H1 (cell line): ENCODE data around the gene SLC48A1.

Experiments
- ATF3 ChIP-seq: IDR thresholded peaks from 2 replicates; pipeline ENCODE4 v1.6.1; 2011; ENCODE audit warnings: low read depth, mild to moderate bottlenecking, low read length; ENCODE audit not compliant: insufficient read depth
- BACH1 ChIP-seq: IDR thresholded peaks from 2 replicates; pipeline ENCODE4 v1.6.1; 2012; ENCODE audit warnings: low read length, improper control_type of control experiment
- BCL11A ChIP-seq, 2 experiments: IDR thresholded peaks; one replicate each; pipeline ENCODE4 v1.6.1; 2011; ENCODE audit warnings: low read depth in 2 of 2, low read length in 2 of 2, mild to moderate bottlenecking in 2 of 2
- FOSL1 ChIP-seq: IDR thresholded peaks from 2 replicates; pipeline ENCODE4 v1.6.1; 2011; ENCODE audit warnings: mild to moderate bottlenecking, low read depth, low read length, moderate library complexity; ENCODE audit not compliant: insufficient read depth
- GABPA ChIP-seq: IDR thresholded peaks from 2 replicates; pipeline ENCODE4 v1.6.1; 2011; ENCODE audit warnings: mild to moderate bottlenecking, low read length, moderate library complexity, borderline replicate concordance; ENCODE audit not compliant: insufficient read depth
- MAFK ChIP-seq: IDR thresholded peaks from 2 replicates; pipeline ENCODE4 v1.6.1; 2012; ENCODE audit warnings: low read depth, mild to moderate bottlenecking, improper control_type of control experiment, low read length
- MAX ChIP-seq: IDR thresholded peaks from 2 replicates; pipeline ENCODE4 v1.6.1; 2012; ENCODE audit warnings: inconsistent platforms
- POLR2A ChIP-seq, 2 experiments: IDR thresholded peaks; 1 replicate in 1 of 2; 2 replicates in 1 of 2; pipeline ENCODE4 v1.6.1; 2011; ENCODE audit warnings: low read depth in 2 of 2, low read length in 2 of 2, mild to moderate bottlenecking in 2 of 2; ENCODE audit errors: control extremely low read depth in 1 of 2
- POLR2AphosphoS5 ChIP-seq: IDR thresholded peaks from 2 replicates; pipeline ENCODE4 v1.6.1; 2011; ENCODE audit warnings: low read depth, low read length
- POU5F1 ChIP-seq: IDR thresholded peaks from 2 replicates; pipeline ENCODE4 v1.6.1; 2011; ENCODE audit warnings: low read depth, mild to moderate bottlenecking, low read length, moderate library complexity
- SIN3A ChIP-seq, 2 experiments: IDR thresholded peaks in 1 of 2; conservative IDR thresholded peaks in 1 of 2; 2 replicates each; pipeline ENCODE4 v1.6.1; 2011 to 2012; ENCODE audit warnings: low read length in 2 of 2, improper control_type of control experiment in 1 of 2, low read depth in 1 of 2, mild to moderate bottlenecking in 1 of 2
- SUZ12 ChIP-seq: fragments of 200-600 bp; sonication (generic); IDR thresholded peaks from 2 replicates; pipeline ENCODE4 v1.6.1; 2012; ENCODE audit warnings: mild to moderate bottlenecking, inconsistent platforms, low read length, moderate library complexity, mixed read lengths
- TAF1 ChIP-seq: IDR thresholded peaks from 2 replicates; pipeline ENCODE4 v1.6.1; 2011; ENCODE audit warnings: mild to moderate bottlenecking, low read depth, low read length
- TF ChIP-seq, protein P1 (sequence below), 3 experiments: IDR thresholded peaks; 1 replicate in 2 of 3; 2 replicates in 1 of 3; pipeline versions ENCODE4 v1.5.1 to v1.6.1; 2011; ENCODE audit warnings: low read length in 3 of 3, mild to moderate bottlenecking in 3 of 3, inconsistent platforms in 2 of 3, low read depth in 1 of 3, moderate library complexity in 1 of 3; ENCODE audit not compliant: insufficient read depth in 1 of 3; ENCODE audit errors: control extremely low read depth in 1 of 3

GRCh38 chr12:47821346-47821706 is 48.3 kb downstream of the SLC48A1 start:
- TF ChIP-seq, protein P1, sequence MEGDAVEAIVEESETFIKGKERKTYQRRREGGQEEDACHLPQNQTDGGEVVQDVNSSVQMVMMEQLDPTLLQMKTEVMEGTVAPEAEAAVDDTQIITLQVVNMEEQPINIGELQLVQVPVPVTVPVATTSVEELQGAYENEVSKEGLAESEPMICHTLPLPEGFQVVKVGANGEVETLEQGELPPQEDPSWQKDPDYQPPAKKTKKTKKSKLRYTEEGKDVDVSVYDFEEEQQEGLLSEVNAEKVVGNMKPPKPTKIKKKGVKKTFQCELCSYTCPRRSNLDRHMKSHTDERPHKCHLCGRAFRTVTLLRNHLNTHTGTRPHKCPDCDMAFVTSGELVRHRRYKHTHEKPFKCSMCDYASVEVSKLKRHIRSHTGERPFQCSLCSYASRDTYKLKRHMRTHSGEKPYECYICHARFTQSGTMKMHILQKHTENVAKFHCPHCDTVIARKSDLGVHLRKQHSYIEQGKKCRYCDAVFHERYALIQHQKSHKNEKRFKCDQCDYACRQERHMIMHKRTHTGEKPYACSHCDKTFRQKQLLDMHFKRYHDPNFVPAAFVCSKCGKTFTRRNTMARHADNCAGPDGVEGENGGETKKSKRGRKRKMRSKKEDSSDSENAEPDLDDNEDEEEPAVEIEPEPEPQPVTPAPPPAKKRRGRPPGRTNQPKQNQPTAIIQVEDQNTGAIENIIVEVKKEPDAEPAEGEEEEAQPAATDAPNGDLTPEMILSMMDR (IDR thresholded peaks at IDR 0.05; ENCODE audit: control extremely low read depth in 1 of 3, insufficient read depth in 1 of 3, low read depth in 1 of 3, low read length in 3 of 3): no peak
- TF ChIP-seq ATF3: no peak
- TF ChIP-seq MAX: no peak
- no peak for TF ChIP-seq POU5F1
- no peak for TF ChIP-seq SIN3A (conservative IDR thresholded peaks at IDR 0.05 in 1 of 2, IDR thresholded peaks at IDR 0.05 in 1 of 2; ENCODE audit: low read depth in 1 of 2, low read length in 2 of 2)
- TF ChIP-seq GABPA: no peak
- TF ChIP-seq BCL11A (IDR thresholded peaks at IDR 0.05; ENCODE audit: low read depth in 2 of 2, low read length in 2 of 2): no peak
- no peak for TF ChIP-seq MAFK
- TF ChIP-seq POLR2A (IDR thresholded peaks at IDR 0.05; ENCODE audit: control extremely low read depth in 1 of 2, low read depth in 2 of 2, low read length in 2 of 2): no peak
- no peak for TF ChIP-seq POLR2AphosphoS5
- no peak for TF ChIP-seq SUZ12
- no peak for TF ChIP-seq TAF1
- TF ChIP-seq FOSL1: no peak
- TF ChIP-seq BACH1: no peak
